ENCODE data around the gene ACTR2.

Gene ACTR2

GRCh38 chr2:65277791-65278483 is 50.3 kb downstream of the ACTR2 start:
- in situ Hi-C loops (cut with MboI; ENCODE audit: low sequenced_read_pairs), result no loop called here

- in situ Hi-C loops (cut with MboI; ENCODE audit: low sequenced_read_pairs), result no loop called here
Measured at GRCh38 chr2:65278531-65278981, 50.9 kb downstream of the ACTR2 start.

GRCh38 chr2:65279756-65280155 is 52.1 kb downstream of the ACTR2 start:
- in situ Hi-C loops (cut with MboI; ENCODE audit: low sequenced_read_pairs), result no loop called here

- in situ Hi-C loops (cut with MboI; ENCODE audit: low sequenced_read_pairs), result no loop called here
Measured at GRCh38 chr2:65281627-65282351, 54.2 kb downstream of the ACTR2 start.

GRCh38 chr2:65282477-65283053 is 54.9 kb downstream of the ACTR2 start:
- in situ Hi-C loops (cut with MboI; ENCODE audit: low sequenced_read_pairs), result no loop called here

GRCh38 chr2:65287364-65287763 is 59.7 kb downstream of the ACTR2 start:
- in situ Hi-C loops (cut with MboI; ENCODE audit: low sequenced_read_pairs), result no loop called here

- in situ Hi-C loops (cut with MboI; ENCODE audit: low sequenced_read_pairs), result no loop called here
Measured at GRCh38 chr2:65291216-65292105, 63.8 kb downstream of the ACTR2 start.

GRCh38 chr2:65292106-65292400 is 64.4 kb downstream of the ACTR2 start:
- in situ Hi-C loops (cut with MboI; ENCODE audit: low sequenced_read_pairs), result no loop called here

GRCh38 chr2:65292461-65293011 is 64.9 kb downstream of the ACTR2 start:
- in situ Hi-C loops (cut with MboI; ENCODE audit: low sequenced_read_pairs), result no loop called here

GRCh38 chr2:65293376-65293775 is 65.7 kb downstream of the ACTR2 start:
- in situ Hi-C loops (cut with MboI; ENCODE audit: low sequenced_read_pairs), result no loop called here

- in situ Hi-C loops (cut with MboI; ENCODE audit: low sequenced_read_pairs), result no loop called here
Measured at GRCh38 chr2:65294136-65294535, 66.5 kb downstream of the ACTR2 start.

GRCh38 chr2:65294701-65295100 is 67.1 kb downstream of the ACTR2 start:
- in situ Hi-C loops (cut with MboI; ENCODE audit: low sequenced_read_pairs), result no loop called here

GRCh38 chr2:65296971-65297370 is 69.3 kb downstream of the ACTR2 start:
- in situ Hi-C loops (cut with MboI; ENCODE audit: low sequenced_read_pairs), result no loop called here

GRCh38 chr2:65297544-65297943 is 69.9 kb downstream of the ACTR2 start:
- in situ Hi-C loops (cut with MboI; ENCODE audit: low sequenced_read_pairs), result no loop called here

- in situ Hi-C loops (cut with MboI; ENCODE audit: low sequenced_read_pairs), result no loop called here
Measured at GRCh38 chr2:65298089-65298488, 70.5 kb downstream of the ACTR2 start.

GRCh38 chr2:65299246-65299645 is 71.6 kb downstream of the ACTR2 start:
- in situ Hi-C loops (cut with MboI; ENCODE audit: low sequenced_read_pairs), result no loop called here

GRCh38 chr2:65300134-65300760 is 72.6 kb downstream of the ACTR2 start:
- in situ Hi-C loops (cut with MboI; ENCODE audit: low sequenced_read_pairs), result no loop called here

- in situ Hi-C loops (cut with MboI; ENCODE audit: low sequenced_read_pairs), result no loop called here
Measured at GRCh38 chr2:65300761-65301711, 73.4 kb downstream of the ACTR2 start.

- in situ Hi-C loops (cut with MboI; ENCODE audit: low sequenced_read_pairs), result no loop called here
Measured at GRCh38 chr2:65305934-65306333, 78.3 kb downstream of the ACTR2 start.

Measured in hTERT RPE-1 (cell line).